Activated CD4-positive, CD25-positive, alpha-beta regulatory T cell treated with anti-CD3 and anti-CD28 coated beads, Interleukin-2, amount 50 U/mL, for 72 hours (primary cell): ENCODE results near the gene TFIP11.

Source experiments
- DNase-seq: peaks from one replicate; pipeline ENCODE4 v3.0.0; 2021

Gene TFIP11

DNA sequence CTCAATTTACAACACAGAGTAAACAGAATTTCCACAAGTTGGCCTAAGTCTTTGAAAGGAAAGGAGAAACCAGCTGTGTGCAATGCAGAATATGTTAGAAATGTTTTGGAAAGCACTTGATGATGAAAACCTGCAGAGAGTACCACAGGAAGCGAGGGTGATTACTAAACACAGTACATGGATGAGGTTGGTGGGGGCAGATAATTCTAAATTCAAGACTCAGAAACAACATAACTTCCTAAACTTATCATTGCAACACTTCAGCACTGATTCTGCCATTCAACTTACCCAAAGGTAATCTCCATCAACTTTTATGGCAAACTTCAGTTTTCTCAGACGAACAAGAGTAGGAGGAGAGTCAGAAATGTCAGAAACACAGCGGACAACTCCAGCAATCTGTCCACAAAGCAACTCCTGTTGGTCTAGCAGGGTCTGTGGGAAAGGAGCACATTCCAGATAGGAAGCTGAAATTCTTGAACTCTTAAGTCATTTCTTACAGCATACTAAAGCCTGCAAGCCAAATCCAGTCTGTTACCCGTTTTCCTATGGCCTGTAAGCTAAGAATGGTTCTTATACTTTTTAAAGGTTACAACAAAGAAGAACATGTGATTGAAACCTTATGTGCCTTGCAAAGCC is 35.5 kb downstream of the TFIP11 start:
- DNase-seq = no peak

DNA sequence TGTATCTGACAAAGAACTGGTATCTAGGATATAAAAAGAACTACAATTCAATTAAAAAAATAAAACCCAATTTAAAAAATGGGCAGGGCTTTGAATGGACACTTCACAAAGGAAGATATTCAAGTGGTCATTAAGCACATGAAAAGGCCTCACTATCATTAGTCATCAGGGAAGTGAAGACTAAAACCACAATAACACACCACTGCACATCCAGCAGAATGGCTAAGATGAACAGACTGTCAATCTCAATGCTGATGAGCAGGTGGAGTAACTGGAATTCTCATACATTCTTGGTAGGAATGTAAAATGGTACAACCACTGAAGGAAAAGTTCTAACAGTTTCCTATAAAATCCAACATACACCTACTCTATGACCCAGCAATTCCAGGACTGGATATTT is 37.6 kb downstream of the TFIP11 start:
- DNase-seq = no peak

DNA sequence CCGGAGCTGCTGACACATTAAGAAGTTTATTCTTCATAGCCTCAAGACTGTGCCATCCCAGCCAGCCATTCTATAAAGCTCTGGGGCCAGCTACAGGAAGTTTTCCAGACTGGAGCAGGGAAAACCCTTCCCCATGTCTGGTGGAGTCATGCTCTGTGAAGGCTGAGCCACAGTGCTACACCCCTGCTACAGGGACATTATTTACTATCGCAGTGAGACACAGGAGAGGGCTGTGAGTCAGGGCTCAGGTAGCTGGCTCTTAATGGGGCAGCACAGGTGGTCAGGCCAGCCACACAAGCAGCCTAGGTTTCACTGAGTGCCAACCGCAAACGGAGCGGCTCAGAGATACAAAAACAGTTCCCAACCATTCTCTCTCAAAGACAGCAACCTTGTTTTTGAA is 40.8 kb downstream of the TFIP11 start:
- no peak for DNase-seq

DNA sequence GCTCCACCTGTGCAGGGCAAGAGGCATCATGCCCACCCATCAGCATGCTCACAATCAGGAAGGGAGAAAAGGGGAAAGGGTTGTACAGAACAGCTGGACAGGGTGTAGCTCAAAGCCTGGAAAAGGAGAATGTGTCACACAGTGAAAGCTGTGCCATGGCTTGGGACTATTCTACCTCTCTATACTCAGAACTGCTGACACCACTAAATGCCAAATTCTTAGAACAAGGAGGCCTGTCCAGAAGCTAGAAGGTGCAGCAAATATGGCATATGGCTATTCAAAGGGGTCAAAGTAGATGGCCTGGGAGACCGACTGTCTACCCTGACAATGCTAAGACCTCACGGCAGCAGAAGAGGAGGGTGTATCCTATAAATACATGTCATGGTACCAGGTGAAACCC is 41.5 kb downstream of the TFIP11 start:
- no peak for DNase-seq

DNA sequence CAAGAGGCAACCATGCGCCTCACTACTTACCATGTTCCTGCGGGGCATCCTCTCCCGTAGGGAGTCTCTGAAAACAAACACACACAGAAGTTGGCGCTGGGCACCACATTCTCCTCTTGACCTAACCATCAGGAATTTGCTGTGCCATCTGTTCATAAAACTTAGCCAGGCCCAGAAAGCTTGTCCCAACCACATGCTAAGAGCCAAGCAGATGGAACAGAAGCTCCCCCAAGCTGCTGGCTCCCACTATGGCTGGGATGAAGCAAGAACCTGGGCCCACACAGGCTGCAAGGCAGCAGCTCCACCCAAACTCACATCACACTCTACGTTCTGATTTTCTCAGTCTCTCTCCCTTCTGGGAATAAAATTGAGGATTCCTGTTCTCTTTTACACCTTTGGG is 46.1 kb downstream of the TFIP11 start:
- no peak for DNase-seq

DNA sequence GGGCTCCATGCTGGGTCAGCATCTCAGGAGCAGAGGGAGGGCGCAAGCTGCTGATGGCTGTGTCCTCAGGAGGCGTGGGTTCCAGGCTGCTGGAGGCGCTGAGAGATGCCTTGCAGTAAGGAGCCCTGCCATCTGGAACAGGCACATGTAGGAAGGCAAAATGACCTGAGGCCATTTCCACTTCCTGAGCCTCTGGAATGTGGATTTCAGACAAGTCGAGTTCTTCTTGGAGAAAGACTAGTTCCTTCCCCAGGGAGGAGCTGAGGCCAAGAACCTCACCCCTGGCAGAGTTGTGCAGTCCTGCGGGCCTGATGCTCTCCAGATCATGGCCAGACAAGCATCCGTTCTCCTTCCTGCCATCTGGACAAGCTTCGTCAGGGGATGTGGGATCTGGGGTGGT is 48.0 kb downstream of the TFIP11 start:
- DNase-seq = peak; percentile 21

DNA sequence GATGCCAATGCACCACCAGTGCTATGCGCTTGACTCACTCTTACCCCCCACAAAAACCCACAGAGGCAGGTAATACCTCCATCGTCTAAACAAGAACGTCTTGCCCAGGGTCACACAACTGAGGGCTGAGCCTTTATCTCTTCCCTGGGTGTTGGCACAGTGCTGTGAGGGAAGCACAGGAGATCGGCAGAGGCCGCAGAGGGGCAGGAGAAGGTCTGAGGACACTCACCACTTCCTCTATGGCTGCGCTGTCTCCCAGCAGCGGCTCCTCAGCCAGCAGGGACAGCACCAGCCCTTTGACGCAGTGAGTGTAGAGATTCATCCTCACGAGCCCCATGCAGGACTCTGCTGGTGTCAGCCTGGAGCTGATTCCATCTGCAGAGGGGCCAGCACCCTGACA is 48.6 kb downstream of the TFIP11 start:
- peak; percentile 15 for DNase-seq

DNA sequence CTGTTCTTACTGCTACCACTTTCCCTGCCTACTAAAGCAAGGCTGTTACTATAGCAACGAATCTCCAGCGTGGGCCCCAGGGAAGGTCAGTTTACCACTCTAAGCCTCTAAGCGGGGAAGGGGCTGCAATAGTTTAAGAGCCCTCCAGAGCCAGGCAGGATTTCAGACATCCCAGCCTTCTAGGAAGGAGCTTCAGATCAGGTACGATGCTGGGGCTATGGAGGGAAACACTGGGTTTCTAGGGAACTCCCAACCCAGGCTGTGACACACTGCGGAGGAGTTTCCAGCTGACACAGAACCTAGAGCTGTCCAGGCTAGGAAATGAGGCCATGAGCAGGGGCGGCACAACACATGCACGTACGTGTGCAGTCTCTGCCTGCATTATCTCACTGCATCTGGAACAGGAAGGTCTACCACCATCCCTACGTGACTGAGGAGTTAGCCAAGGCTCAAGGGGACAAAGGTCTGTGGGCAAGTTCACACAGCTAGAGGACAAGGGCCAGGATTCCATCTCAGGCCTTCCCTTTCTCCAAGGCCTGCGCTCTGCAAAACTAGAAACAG is 49.1 kb downstream of the TFIP11 start:
- DNase-seq = peak; percentile 15

DNA sequence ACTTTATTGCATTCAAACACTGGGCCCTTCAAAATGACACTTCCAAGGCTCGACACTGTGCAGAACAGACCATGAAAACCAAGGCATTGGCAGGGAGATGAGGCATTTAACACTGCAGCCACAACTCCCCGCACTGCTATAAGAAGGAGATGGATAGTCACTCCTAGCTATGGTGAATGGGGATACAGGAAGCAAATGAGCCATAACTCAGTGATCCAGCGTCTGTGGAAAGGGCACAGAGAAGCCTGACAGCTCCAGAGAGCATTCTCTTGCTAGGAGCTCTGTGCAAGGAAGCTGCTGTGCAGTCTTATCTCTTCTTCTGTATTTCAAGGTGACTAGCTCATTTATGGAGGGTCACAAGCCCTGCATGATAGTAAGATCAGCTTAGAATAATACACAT is 49.6 kb downstream of the TFIP11 start:
- peak; percentile 6 for DNase-seq

DNA sequence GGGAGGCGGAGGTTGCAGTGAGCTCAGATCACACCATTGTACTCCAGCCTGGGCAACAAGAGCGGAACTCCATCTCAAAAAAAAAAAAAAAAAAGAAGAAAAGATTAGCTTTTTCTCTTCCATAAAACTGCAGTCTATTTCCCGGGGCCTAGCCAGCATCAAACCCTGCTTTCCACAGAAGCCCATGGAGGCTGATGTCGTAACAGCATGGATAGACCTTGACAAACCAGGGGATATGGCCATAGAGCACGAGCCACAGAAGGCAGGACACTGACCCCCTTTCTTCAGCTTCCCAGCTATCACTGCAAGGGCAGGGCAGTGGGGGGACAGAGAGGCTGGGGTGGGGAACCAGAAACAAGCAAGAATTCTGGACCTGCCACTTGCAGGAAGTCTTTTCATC is 50.2 kb downstream of the TFIP11 start:
- DNase-seq = peak; percentile 16

DNA sequence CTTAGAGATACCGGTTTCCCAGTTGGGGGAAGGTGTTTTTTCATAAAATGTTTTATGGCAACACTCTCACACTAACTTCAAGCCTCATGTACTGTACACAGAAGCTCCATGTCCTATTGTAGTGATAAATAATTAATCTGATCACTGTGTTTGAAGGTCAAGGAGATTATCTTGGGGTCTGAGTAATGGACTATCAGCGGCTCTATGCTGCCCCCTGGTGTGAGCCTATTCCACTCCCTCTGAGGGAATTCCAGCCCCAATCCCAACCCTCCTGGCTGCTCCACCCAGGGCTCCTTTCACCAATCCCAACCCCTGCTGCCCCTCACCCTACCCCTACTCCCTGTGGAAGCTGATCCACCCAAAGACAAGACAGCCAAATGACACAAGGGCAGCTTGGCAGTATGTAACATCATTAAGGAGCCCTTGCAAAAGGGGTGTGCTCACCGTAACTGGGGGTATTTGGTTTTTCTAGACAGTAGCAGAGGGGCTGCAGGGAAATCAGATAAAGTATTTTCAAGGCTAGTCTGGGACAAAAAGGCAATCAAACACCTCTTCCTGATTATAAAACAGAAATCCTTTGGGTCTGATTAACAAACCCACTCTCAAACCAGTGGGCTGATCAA is 51.0 kb downstream of the TFIP11 start:
- DNase-seq = peak; percentile 47

DNA sequence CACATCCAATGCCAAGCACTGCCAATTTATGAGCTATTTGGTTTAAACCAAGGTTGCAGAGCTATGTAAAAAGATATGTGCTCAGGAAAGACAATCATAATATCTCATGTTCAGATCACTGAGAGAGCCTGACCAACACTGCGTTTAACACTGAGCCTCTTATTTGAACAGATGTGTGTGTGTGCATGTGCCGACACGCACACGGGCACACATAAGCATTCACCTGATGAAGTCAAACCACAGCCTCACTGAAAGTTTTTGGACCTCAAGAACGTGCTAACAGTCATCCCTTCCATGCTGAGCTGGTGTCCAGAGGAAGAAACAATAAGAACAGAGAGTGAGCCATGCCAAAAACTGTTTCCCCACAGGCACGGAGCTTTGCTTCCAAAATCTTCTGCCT is 52.1 kb downstream of the TFIP11 start:
- DNase-seq = no peak

DNA sequence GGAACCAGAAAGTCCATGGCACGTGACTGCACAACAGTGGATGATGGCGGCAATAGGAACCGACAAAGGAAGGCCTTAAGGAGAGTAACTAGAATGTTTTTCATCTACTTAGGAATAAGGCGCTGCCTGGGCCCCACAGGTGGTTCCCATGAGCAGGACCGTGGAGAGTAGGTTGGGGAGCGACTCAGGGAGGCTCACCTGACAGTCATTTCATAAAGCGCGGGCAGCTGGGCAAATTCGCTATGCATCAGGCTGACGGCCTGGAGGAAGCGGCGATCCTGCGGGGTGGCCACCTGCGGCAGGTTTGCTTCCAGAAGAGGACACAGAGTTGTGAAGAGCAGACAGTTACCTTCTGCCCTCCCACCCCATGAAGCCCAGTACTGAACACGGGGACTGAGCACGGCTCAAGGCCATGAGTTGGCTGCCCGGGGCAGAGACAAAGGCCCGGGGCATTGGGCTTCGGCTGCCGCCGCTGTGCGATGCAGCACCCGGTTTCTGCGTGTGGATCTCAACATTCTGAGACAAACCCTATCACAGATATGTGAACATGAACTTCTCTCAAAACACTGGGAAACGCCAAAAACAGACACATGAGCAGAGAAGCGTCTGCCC is 54.5 kb downstream of the TFIP11 start:
- DNase-seq = peak; percentile 23

DNA sequence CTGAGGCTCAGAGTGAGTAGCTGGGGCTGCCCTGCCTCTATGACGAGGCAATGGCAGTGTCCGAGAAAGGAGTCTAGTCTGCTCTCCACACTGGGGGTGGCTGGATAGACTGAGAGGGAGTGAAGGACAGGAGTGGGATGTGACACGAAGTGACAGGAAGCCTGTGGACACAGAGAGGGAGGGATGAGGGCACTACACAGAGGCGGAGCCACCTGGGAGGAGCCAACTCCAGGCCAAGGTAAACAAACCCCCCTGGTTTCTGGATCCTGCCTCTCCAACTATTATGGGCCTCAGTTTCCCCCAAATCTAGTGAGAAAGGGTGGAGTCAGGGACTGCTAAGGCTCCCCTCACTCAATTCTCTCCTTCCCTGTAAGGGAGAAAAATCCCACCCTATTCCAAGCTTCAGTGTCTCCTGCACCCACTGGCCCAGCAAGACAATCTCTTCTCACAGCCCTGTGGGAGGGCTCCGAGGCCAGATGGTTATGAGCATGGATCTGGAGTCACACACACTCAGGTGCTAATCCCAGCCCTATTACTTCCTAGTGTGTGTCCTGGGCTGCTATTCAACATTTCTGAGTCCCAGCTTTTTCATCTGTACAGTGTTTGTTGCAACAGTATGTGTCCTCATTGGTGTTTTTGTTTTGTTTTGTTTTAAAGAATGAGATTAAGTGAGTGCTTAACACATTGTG is 58.3 kb downstream of the TFIP11 start:
- no peak for DNase-seq

DNA sequence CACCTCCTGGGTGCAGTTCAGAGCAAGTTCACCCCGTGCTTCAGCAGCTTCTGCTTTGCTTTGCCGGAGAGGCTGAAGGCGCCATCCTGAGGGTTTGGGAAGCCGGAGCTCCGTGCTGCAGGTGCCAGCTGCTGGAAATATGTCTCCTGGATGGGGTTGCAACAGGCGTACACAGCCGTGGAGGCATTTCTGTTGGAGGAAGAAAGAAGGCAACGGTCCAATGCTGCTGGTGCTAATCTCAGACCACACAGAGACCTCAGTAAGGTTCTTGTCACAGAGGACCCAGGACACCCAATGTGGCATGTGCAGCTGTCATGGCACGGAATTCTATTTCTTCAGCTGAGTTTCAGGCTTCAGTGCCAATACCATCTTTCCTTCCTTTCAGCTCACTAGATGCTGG is 59.1 kb downstream of the TFIP11 start:
- DNase-seq = no peak

DNA sequence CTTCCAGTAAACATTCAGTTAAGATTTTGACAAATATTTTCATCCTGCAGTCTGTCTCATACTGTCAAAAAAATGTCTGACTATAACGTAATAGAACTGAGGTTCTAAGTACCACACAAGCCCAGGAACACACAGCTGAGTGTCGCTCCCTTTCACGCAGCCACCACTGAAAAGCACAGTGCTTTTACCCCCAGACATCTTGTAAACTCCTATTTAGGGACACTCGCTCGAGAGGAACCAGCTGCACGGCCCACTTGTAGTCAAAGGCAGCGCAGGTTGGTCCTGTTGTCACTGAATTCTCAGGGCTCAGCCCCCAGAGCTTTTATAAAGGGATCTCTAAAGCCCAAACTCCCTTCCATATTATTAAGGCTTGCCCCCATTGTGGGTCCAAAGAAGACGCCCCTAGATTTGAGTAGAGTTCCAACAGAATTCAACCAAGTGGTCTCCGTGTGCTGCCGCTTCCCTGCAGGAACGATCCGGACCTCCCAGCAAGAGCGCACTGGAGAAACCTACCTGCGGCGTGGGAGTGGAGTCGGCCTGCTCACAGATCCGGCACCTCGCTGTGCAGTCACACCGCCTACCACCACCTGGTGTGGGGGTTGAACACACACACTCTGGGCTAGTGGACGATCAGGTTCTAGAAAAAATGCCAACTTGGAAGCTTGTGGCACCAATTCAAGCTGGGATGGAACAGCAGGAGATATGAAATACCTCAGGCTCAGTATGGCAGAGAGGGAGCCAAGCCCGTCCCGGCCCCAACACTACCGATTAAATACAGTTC is 59.8 kb downstream of the TFIP11 start:
- DNase-seq = peak; percentile 14

DNA sequence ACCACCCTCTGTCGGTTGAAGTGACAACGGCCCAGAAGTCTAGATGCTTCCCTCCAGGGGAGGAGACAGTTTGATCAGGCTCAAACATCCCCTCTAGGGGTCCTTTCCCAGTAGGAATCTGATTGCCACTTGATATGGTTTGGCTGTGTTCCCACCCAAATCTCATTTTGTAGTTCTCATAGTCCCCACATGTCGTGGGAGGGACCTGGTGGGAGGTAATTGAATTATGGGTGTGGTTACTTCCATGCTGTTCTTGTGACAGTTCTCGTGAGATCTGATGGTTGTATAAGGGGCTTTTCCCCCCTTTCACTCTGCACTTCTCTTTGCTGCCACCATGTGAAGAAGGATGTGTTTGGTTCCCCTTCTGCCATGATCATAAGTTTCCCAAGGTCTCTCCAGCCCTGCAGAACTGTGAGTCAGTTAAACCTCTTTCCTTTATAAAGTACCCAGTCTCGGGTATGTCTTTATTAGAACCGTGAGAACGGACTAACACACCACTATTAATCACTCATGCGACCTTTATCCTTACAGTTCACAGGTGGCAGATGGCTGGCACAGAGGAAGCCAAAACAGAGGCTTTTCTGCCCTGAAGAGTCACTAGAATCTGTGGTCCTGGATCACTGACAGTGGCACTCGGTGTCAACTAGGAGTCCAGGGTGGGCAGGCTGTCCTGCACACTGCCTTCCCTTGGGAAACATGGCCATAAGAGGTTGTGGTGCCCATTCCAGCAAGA is 61.7 kb downstream of the TFIP11 start:
- DNase-seq = peak; percentile 1

DNA sequence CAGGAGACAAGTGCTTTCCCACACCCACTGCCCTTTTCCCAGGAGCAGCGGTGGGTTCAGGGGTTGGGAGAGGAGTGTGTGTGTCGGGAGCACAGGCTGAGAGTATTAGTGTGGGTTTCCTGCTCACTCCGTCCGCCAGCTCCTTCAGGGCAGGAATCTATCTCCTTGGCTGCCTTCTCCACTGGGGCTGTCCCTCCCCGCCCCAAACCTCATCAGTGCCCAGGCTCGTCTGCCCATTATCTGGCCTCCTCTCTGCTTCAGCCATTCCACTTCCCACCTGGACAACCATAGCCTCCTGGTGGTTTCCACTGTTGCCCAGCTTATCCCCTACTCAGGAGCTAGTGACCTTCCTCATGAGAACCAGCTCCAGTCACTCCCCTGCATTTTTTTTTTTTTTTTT is 63.3 kb downstream of the TFIP11 start:
- DNase-seq = peak; percentile 8

DNA sequence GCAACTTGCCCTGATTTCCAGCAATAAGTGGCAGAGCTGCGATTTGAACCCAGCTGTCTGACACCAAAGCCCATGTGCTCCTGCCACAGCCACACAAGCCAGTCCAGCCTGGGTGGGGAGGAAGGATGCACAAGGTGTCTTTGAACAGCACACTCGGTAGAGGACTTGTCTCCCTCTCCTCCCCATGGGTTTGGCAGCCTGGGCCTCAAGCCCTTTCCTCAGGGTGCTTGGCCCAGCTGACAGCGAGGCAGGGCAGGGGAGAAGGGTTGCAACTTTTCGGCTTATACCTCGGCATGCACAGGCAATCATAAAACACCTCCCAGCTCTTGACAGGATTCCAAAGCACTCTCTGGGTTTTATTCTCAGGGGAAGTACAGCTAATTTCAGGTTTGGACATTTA is 63.9 kb downstream of the TFIP11 start:
- no peak for DNase-seq

DNA sequence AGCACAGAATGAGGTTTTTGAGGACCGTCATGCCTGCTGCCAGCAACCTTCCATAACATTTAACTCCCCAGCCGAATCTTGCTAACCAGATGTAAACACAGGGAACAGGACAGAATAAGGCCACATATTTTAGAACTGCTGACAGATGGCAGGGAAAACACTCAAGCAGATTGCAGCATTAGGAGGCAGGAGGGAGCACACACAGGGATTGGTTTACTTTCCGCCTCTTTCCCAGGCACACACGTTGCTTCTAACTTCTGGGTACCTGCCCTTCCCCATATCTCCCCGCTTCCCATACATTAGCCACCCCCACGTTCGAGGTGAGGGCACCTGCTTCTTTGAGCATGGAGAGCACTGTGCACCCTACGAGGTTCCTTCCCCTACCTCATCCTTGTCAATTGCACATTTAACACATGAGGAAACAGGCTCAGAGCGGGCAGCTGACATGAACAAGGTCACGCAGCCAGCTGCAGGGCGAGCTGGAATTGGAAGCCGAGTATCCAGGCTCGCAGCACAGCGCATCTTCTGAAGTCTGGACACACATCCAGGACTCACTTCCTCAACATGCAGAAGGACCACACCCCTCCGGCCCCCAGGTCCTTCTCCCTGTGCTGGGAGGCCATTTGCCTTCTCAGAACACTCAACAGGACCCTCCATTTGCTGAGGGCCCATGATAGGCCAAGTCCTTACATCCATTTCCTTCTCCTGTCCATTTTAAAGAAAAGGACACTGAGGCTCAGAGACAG is 64.5 kb downstream of the TFIP11 start:
- DNase-seq = no peak

DNA sequence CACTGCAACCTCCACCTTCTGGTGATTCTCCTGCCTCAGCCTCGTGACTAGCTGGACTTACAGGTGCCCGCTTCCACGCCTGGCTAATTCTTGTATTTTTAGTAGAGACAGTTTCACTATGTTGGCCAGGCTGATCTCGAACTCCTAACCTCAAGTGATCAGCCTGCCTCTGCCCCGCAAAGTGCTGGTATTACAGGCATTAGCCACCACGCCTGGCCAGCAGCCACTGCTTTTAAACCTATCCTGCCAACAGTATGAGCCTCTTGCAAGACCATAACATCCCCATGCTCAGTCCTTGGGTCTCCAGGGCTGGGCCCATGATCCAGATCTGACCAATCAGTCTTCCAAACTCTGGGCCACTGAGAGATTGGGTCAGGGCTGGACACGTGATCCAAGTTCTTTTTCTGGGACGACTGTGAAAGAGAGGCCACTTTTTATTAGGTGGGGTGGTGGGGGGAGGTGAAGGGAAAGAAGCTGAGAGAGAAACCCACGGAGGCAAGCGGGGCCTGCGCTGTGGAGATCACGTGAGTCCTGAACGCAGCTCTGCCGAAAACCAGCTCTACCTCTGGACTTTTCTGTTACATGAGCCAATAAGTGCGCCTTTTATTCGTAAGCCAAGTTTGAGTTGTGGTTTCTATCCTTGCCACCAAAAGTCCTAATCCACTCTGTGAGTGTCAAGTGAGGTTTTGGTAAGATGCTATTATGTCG is 65.3 kb downstream of the TFIP11 start:
- no peak for DNase-seq
